GM18907 (cell line): ENCODE measurements around the gene FSTL4.

Source experiments
- ATAC-seq: cut with Tn5 transposase; IDR thresholded peaks from one replicate; pipeline ENCODE4 v1.9.1; 2021; ENCODE audit warnings: mild to moderate bottlenecking, moderate library complexity; ENCODE audit not compliant: unreplicated experiment

Gene FSTL4

GRCh38 chr5:133520991-133521706 is 91.2 kb downstream of the FSTL4 start:
- no peak for ATAC-seq

- no peak for ATAC-seq
Observed at GRCh38 chr5:133520062-133520461, 92.3 kb downstream of the FSTL4 start.

DNA sequence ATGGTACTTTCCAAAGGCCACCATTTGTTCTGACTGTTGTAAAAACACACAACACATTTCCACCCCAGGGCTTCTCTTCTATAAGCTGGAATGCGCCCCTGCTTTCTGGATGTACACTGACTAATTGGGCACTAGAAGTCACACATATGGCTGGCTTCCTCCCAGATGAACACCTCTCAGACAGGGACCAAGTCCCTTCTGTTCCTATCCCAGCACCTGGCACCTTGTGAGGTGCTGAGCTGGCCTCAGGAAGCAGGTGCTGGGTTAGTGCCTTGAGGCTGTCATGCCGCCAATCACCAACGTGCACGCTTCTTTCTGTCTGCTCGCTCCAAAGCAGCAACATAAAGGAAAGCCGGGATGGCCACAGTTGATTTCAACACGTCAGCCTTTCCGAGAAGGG is 93.2 kb downstream of the FSTL4 start:
- no peak for ATAC-seq

- ATAC-seq: no peak
Observed at GRCh38 chr5:133514456-133514855, 97.9 kb downstream of the FSTL4 start.

- no peak for ATAC-seq
Observed at GRCh38 chr5:133512896-133513295, 99.4 kb downstream of the FSTL4 start.

- ATAC-seq: no peak
Observed at GRCh38 chr5:133511653-133512235, 100.6 kb downstream of the FSTL4 start.

DNA sequence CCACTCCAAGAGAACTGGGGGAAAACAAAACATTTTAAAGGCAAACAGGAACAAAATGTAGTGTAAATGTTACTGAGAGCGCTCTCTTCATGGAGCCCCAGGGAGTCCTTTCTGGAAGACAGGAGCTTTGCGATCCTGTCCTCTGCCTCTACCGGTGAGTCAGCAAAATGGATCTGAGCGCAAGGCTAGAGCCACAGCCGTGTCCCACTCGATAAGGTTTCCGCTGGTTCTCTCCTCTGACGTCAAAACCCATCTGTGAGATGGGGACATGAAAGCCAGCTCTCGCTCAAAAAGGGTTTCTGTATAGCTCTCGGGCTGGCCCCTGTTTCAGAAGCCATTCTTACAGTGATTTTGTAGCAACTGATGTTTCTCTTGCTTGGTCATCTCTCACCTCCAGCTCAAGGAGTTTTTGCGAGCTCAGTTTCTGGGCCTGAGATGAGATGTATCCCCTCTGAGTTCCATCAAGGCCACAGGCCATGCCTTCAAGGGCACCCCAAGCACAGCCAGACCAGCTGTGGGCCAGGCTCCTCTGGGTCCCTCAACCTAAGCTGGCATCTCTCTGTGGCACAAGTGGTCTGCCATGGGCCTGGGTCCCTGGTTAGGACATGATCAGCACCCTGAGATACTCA is 101.6 kb downstream of the FSTL4 start:
- ATAC-seq: no peak

GRCh38 chr5:133509742-133510079 is 102.6 kb downstream of the FSTL4 start:
- no peak for ATAC-seq

GRCh38 chr5:133508845-133509741 is 103.2 kb downstream of the FSTL4 start:
- ATAC-seq: no peak

DNA sequence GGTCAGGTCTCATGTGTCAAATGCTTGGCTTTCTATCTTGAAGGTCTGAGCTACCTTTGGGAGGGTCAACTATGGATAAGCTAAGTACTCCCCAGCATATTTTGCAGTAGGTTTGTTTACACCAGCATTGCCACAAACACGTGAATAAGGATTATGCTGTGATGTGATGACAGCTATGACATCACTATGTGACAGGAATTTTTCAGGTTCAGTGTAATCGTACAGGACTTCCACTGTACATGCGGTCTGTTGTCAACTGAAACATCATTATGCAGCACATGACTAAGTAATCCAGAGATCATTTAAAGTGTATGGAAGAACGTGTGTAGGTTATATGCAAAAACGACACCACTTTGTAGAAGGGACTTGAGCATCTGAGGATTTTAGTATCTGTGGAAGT is 104.0 kb downstream of the FSTL4 start:
- ATAC-seq: no peak

- no peak for ATAC-seq
Observed at GRCh38 chr5:133506181-133506580, 106.2 kb downstream of the FSTL4 start.

- ATAC-seq: no peak
Observed at GRCh38 chr5:133503511-133503910, 108.8 kb downstream of the FSTL4 start.

DNA sequence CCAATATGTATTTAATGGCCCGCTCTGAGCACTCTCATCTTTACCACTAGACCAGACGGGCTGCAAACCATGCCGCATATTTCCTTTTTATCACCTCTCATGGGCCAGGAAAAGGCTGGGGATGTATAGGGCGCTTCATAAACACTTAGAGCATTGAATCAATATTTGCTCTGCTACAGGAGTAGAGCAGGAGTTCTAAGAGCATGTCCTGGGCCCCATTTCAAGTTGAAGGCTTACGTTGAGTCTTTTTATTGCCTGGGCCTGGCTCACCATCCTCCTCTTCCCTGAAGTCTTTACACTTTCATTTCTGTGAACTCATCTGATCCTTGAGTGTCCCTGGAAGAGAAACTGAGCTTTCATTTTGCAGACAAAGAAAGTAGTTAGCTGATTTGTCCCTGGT is 112.4 kb downstream of the FSTL4 start:
- no peak for ATAC-seq

DNA sequence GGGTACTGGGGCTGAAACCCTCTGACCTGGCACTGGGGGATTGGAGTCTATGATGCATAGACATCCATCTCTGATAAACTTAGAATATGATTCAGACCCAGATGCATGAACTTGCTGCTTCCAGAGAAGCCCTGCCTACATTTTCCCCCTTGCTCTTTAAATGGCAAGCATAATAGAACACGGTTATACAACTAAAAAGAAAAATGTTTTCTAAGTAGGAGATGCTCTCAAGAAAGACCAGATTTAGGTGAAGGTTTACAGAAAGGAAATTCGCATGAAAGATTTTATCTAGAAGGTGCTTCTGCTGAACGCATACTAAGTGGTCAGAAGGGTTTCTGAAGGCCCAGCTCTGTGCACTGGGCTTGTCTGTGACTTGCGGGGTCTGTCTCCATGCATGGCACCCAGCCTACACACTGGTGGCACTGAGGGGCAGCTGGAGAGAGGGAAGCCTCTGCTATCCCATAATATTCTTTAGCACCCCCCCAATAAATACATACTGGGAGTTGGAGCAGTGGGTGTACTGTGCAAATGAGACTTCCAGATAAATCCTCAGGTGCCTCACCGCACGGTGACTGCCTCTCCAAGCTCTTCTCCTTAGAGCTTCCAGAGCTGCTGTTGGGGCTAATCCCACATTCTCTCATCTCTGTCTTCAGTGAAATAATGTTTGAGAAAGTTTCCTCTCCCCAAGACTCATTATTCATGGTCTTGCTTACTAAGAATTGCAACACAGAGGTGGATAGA is 114.6 kb downstream of the FSTL4 start:
- no peak for ATAC-seq

DNA sequence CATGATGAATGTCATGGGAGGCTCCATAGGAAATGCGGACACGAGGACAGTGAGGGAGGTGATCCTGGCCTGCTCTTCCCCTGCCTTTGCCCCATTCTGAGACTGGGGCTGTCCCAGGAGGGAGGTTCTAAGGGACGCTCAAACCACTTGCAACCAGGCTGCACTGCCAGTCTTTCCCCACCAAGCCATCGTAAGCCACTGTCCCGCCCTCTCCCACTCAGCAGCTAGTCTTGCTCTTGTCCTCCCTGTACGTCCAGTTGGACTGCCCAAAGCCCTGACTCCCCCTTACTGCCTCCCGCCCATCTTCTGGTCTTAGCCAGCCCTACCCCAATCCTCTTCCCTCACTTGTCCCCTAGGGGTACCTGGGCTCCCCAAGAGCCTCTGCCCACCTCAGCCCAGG is 115.7 kb downstream of the FSTL4 start:
- ATAC-seq: no peak

DNA sequence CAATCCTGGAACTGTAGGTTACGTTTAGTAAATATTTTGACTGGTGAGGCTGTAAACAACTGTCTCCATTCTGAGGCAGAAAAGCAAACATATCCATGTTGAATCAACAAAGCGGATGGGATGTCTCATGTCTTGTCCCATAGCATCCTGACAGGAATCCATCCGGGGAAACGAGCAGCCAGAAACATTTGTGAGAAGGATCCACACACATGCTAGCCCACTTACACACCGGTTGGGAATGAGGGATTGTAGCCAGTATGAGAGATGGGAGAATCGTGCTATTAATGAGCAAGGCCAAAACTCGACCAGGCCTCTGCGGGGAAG is 117.5 kb downstream of the FSTL4 start:
- ATAC-seq: no peak

DNA sequence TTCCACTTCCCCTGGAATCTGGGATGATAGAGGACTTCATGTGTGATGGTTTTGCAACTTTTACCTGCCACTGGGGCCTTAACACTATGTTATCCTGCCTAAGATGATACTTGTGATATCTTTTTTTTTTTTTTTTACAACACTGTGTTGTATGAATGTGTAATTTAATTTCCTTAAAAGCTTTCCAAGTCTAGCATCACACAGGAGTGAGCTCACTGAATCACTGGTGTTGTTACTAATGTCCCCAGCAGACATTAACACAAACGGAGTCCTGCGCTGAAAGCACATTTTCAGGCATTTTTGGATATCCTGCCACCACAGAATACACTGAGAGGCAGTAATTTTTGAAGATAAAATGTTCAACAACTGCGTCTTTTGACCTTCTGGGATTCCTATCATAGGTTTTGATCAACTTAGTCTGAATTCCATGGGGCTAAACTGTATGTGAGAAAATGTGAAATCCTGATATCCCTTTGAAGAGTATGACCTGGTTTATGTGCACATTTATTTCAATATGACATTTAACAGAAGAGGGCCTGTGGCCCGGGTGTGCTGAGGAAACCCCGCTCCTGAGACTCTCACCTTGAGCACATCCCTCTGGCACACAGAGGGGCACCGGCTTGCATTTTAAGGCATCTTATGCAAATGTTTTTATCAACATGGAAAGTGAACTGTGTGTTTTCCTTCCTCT is 118.0 kb downstream of the FSTL4 start:
- ATAC-seq: no peak

DNA sequence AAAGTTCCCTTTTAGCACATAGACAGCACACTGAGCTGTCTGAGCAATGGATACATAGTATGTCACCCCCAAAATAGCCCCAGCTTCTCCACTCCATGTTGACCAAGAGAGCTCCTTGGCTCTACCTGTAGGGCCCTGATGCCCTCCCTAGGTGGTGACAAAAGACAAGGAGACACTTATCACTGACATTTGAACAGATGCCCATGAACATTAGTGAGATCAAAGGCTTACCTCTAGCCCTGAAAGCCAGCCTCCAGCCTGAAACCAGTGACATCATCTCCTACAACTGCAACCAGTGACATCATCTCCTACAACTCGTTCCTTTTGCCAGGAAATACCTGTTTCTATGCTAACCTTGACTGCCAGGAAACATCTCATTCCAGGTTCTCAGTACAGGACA is 122.7 kb downstream of the FSTL4 start:
- ATAC-seq: no peak

DNA sequence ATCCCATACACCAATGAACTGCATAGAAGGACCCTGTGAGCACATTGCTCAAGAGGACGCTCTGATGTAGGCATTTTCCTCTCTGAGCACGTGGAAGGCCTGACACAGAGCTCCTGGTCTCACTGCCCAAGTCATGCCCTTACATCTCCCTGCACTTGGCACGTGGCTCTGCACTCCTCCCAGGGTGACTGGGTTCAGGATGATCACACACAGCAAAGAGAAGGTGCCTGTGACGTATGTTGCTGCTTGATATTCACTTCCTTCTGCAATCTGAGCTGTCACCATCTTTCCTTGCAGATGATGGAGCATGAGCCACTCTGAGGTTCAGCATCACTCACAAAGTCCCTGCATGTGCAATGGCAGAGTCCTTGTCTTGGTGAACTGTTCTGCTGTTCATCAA is 125.2 kb downstream of the FSTL4 start:
- no peak for ATAC-seq

DNA sequence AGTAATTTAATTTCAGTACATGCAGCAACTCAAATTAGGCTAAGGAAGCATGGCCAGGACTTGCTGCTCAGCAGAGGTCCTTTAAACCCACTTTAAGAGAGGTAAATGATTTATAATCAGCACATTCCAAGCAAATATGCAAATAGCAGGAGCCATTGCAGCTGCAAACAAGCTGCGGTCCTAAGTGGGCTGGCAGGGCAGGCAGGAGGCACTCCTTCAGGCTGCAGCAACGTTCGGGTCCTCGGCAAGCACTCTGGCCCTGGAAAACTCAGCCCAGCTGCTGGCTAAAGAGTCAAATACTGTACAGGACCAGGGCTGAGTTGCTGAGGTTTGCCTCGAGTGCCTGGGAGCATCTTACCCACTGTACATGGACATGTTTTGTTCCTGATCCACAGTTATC is 126.9 kb downstream of the FSTL4 start:
- ATAC-seq: no peak
